ENCODE measurements around the gene NFX1. TPM values are rescaled to one million over a fixed set of nuclear protein-coding genes. Genes with fewer than 3 reads are reported as not detected.

The NFX1 gene
- 31.4 TPM for total RNA-seq
- long read RNA-seq, full-length matches to known transcripts: 26 of 64 reads
- long read RNA-seq, partial matches to known transcripts: 12 of 64 reads
- long read RNA-seq, other reads (novel, unspliced or antisense): 26 of 64 reads

GRCh38 chr9:33290247-33291030, at the start of gene NFX1:
TSS of gene NFX1 (plus strand) at chr9:33290516. CDS start at chr9:33290573, 57 bp downstream.
- Histone ChIP-seq H3K27ac (replicated peaks) (peak within 1 kb of the TSS; percentile 96), H3K4me3 (peak within 1 kb of the TSS; percentile 75), H3K9me3 (replicated peaks) (no peaks in the 10 kb centered on the region), H3K4me1 (peaks cover 67% of the 10 kb centered on the region), H3K36me3 (peaks cover 29% of the 10 kb centered on the region), H3K27me3 (ENCODE audit: low read depth) (no peaks in the 10 kb centered on the region)
- DNase-seq: peak; percentile 98
- intact Hi-C loops (cut with micrococcal nuclease): no loop called here
- TF ChIP-seq, protein P1, sequence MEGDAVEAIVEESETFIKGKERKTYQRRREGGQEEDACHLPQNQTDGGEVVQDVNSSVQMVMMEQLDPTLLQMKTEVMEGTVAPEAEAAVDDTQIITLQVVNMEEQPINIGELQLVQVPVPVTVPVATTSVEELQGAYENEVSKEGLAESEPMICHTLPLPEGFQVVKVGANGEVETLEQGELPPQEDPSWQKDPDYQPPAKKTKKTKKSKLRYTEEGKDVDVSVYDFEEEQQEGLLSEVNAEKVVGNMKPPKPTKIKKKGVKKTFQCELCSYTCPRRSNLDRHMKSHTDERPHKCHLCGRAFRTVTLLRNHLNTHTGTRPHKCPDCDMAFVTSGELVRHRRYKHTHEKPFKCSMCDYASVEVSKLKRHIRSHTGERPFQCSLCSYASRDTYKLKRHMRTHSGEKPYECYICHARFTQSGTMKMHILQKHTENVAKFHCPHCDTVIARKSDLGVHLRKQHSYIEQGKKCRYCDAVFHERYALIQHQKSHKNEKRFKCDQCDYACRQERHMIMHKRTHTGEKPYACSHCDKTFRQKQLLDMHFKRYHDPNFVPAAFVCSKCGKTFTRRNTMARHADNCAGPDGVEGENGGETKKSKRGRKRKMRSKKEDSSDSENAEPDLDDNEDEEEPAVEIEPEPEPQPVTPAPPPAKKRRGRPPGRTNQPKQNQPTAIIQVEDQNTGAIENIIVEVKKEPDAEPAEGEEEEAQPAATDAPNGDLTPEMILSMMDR (IDR thresholded peaks at IDR 0.05; ENCODE audit: borderline replicate concordance): no peak

DNA sequence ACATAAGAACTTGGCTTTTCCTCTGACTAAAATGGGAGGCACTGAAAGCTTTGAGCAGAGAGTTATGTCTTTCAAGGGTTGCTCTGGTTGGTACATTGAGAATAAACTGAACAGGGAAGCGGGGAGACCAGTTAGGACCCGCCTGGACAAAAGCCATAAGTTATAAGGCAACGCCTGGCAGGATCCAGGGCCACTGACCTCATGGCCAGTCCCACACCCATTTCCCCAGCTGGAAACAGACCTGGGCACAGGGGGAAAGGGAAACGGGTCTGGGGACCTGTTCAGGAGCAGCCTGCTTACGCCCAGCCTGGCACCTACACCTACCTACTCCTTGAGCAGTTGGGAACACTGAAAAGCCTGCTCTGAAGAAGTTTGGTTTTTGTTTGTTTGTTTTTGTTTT, 49.0 kb upstream of the NFX1 start:
- peaks cover 14% of the 10 kb centered on the region for H3K4me1 ChIP-seq
- intact Hi-C loops (cut with micrococcal nuclease): no loop called here
- DNase-seq: no peak

GRCh38 chr9:33242609-33243134, 47.6 kb upstream of the NFX1 start:
- TF ChIP-seq, protein P1 (IDR thresholded peaks at IDR 0.05; ENCODE audit: borderline replicate concordance): no peak
- H3K36me3 ChIP-seq: no peaks in the 10 kb centered on the region
- no peak for DNase-seq
- no peak overlapping the region for H3K27ac ChIP-seq (replicated peaks)
- H3K9me3 ChIP-seq (replicated peaks): no peaks in the 10 kb centered on the region
- intact Hi-C loops (cut with micrococcal nuclease): no loop called here
- H3K4me1 ChIP-seq: peaks cover 14% of the 10 kb centered on the region
- no peak overlapping the region for H3K4me3 ChIP-seq
- H3K27me3 ChIP-seq (ENCODE audit: low read depth): no peaks in the 10 kb centered on the region

More for the DNA sequence above, 49.0 kb upstream of the NFX1 start:
- Histone ChIP-seq H3K9me3 (replicated peaks) (no peaks in the 10 kb centered on the region), H3K36me3 (no peaks in the 10 kb centered on the region), H3K27ac (replicated peaks) (no peak overlapping the region), H3K4me3 (no peak overlapping the region), H3K27me3 (ENCODE audit: low read depth) (no peaks in the 10 kb centered on the region)
- TF ChIP-seq, protein P1 (IDR thresholded peaks at IDR 0.05; ENCODE audit: borderline replicate concordance): no peak

GRCh38 chr9:33244137-33244784, 46.1 kb upstream of the NFX1 start:
- Histone ChIP-seq H3K4me1 (peaks cover 13% of the 10 kb centered on the region), H3K9me3 (replicated peaks) (no peaks in the 10 kb centered on the region), H3K27ac (replicated peaks) (no peak overlapping the region), H3K4me3 (no peak overlapping the region), H3K36me3 (peaks cover 10% of the 10 kb centered on the region), H3K27me3 (ENCODE audit: low read depth) (no peaks in the 10 kb centered on the region)
- intact Hi-C loops (cut with micrococcal nuclease): no loop called here
- DNase-seq: no peak
- TF ChIP-seq, protein P1 (IDR thresholded peaks at IDR 0.05; ENCODE audit: borderline replicate concordance): no peak

DNA sequence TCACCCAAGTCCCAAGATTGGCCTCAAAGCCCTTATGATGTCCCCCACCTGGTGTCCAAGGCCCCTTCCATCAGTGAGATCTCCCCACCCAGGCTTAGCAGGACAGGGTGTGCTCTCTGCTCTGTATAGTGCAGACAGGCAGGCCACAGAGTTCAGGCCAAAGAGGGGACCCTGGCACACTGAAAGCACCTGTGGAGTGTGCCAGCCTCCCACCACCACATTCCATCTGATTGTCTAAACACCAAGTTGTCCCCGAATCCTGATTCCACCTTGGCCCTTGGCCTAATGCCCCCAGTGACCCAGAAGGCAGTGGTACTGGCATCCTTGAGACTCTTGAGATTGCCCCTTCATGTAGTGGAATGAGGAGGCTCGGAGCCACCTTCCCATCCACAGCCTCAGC, 45.0 kb upstream of the NFX1 start:
- H3K9me3 ChIP-seq (replicated peaks): no peaks in the 10 kb centered on the region
- TF ChIP-seq, protein P1 (IDR thresholded peaks at IDR 0.05; ENCODE audit: borderline replicate concordance): no peak
- peaks cover 2% of the 10 kb centered on the region for H3K4me1 ChIP-seq
- H3K36me3 ChIP-seq: peaks cover 17% of the 10 kb centered on the region
- no peak overlapping the region for H3K27ac ChIP-seq (replicated peaks)
- intact Hi-C loops (cut with micrococcal nuclease): no loop called here
- H3K27me3 ChIP-seq (ENCODE audit: low read depth): no peaks in the 10 kb centered on the region
- H3K4me3 ChIP-seq: no peak overlapping the region
- no peak for DNase-seq
